GM21515 (cell line): ENCODE measurements around the gene NR4A2.
"Not testable (repeated sequence)": the region's sequence is repeated elsewhere in the genome, so short reads cannot be mapped to it uniquely, and the experiment has no call there.

ENCODE experiments used
- ATAC-seq: cut with Tn5 transposase; IDR thresholded peaks from one replicate; pipeline ENCODE4 v1.9.1; 2021; ENCODE audit not compliant: unreplicated experiment

NR4A2 gene

GRCh38 chr2:156322686-156323231, 9.8 kb downstream of the NR4A2 start:
- ATAC-seq = no peak

GRCh38 chr2:156322051-156322685, 10.4 kb downstream of the NR4A2 start:
- no peak for ATAC-seq

GRCh38 chr2:156321243-156321904, 11.1 kb downstream of the NR4A2 start:
- ATAC-seq = no peak

GRCh38 chr2:156320486-156321098, 11.9 kb downstream of the NR4A2 start:
- no peak for ATAC-seq

GRCh38 chr2:156319811-156320485, 12.6 kb downstream of the NR4A2 start:
- ATAC-seq = no peak

GRCh38 chr2:156317631-156318030, 14.9 kb downstream of the NR4A2 start:
- ATAC-seq = no peak

- no peak for ATAC-seq
Measured at GRCh38 chr2:156311976-156312375, 20.5 kb downstream of the NR4A2 start.

GRCh38 chr2:156310773-156311172, 21.7 kb downstream of the NR4A2 start:
- no peak for ATAC-seq

GRCh38 chr2:156309917-156310316, 22.6 kb downstream of the NR4A2 start:
- no peak for ATAC-seq

GRCh38 chr2:156309167-156309566, 23.4 kb downstream of the NR4A2 start:
- no peak for ATAC-seq

- no peak for ATAC-seq
Measured at GRCh38 chr2:156306821-156307220, 25.7 kb downstream of the NR4A2 start.

- no peak for ATAC-seq
Measured at GRCh38 chr2:156305121-156305520, 27.4 kb downstream of the NR4A2 start.

GRCh38 chr2:156300337-156300736, 32.2 kb downstream of the NR4A2 start:
- ATAC-seq = no peak

GRCh38 chr2:156294945-156295580, 37.5 kb downstream of the NR4A2 start:
- no peak for ATAC-seq

- ATAC-seq = not testable (repeated sequence)
Measured at GRCh38 chr2:156293382-156293781, 39.1 kb downstream of the NR4A2 start.

- no peak for ATAC-seq
Measured at GRCh38 chr2:156279446-156280150, 52.9 kb downstream of the NR4A2 start.
